ENCODE data around the gene HHATL.

Gene HHATL

DNA sequence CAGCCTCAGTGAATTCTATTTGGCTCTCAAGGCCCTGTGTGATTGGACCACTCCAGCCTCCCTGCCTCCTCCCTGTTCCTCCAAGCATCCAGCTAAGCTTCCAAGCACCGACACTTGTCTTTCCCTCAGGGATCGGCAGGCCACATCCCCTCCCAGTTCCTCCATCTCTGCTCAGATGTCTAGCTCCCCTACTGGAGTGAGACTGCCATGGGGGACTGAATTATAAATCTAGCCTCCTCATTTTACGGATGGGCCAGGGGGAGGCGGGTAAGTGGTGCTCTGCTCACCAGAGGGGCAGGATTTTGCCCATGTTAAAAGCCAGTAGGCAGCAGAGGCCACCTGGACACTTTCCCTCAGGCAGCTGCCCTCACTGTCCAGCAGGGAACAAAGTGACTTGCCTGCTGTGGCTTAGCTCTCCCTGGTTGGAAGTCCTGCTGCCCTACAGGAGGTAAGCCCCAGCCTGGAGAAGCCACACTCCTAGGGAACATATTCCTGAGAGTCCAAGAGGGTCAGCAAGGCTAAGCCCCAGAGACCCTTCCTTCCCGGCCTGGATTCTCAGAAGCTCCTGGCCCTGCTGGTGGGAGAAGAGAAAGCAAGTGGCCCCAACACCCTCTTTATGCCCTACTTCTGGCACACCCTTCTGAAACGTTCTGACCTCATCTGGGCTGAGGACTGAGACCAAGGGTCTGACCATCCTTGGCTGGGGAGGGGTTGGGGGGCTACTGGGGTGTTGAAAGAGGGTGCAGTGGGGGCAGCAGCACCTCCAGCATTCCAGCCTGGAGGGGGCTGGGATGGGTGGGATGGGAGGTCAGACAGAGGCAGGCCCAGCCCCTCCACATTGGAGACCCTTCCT lies 9.1 kb upstream of the HHATL start:
- no peak for DNase-seq

DNA sequence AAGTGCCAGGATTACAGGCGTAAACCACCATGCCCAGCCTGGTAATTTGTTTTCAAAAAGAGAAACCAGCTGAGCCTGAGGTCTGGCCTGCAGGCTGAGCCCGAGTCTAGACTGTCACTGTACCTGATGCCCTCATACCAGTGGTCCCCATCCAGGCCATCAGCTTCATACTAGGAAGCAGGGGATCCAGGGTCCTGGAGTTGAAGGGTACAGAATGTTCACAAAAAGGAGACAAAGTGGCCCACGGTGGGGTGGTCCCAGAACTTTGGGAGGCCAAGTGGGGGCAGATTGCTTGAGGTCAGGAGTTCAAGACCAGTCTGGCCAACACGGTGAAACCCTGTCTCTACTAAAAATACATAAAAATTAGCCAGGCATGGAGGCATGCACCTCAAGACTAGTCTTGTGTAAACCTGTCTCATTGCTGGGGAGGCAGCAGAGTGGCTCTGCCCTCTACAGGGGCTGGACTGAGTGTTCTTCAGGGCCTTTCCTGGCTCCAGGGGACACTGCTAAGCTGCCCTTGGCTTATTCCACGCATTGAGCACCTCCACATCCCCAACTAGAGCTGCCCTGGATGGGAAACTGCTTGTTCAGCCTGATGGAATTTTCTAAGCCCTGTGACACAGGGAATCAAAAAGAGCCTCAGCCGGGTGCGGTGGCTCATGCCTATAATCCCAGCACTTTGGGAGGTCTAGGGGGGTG lies 7.9 kb upstream of the HHATL start:
- no peak for DNase-seq

DNA sequence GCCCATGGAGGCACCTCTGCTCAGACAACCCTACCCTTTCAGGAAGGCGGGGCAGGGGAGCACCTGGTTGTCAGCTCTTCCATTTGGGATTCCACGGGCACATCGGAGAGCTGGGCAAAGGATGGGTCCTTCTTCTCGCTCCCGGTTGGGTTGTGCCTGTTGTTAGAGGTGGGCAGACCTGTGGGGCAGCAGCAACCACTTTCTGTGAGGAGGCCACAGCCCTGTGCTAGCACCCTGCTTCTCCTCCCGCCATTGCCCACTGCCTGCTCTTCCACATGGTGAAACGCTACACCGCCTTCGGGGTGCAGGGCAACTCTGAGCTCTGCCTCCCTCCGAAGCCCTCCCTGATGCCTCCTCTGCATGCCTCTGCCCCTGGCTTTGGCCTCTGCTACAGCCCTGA lies 7.0 kb upstream of the HHATL start:
- no peak for DNase-seq

DNA sequence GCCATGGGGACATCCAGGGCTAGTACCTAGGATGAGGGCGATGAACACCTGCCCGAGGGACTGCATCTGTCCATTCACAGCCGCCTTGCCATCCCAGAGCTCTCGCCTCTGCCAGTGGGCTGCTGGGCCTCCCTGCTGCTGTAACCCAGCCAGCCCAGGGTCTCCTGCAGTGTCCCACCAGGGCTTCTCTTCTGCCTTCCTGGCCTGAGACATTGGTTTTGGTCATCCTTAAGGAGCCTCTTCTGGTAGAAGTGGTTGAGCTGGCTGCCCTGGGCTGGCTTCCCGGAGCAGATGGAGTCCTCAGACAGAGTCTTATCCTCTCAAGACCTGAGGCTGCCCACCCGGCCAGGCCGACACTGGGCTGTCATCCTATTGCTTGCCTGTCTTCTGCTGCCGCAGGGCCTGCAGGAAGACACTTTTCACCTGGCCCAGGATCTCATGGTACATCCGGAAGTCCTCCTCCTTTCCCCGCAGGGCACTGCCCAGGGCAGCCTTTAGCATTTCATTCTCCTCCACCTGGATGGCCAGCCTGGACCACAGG lies 6.1 kb upstream of the HHATL start:
- no peak for DNase-seq

DNA sequence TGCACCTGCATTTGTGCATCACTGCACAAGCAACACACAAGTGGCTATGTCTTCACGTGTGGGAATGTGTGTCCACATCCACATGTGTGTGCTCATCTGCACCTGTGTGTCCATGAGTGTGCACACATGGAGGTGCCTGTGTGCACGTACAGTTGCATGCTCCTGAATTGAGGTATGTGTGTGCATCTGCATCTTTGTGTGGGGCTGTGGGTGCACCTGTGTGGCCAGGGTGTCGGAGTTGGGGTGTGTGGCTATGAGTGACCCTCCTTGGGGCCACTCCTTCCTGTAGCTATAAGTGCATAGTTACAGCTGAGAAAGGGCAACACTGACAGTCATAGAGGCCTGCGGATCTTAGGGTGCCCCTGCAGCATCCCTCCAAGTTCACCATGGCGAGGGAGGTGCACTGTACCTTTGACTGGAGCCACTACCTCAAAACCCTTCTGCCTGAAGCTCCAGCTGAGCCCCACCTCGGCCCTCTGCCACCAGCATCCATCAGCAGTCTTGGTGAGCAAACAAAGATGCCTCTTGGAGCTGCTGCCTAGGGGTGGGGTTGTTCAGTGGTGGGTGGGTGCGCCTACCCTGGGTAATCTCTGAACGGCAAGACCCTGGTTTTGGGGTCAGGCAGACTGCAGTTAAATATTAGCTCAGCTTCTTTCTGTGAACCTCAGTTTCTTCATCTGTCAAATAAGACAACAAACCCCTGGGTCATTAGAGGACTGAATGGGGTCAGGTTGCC lies 5.2 kb upstream of the HHATL start:
- DNase-seq = no peak

DNA sequence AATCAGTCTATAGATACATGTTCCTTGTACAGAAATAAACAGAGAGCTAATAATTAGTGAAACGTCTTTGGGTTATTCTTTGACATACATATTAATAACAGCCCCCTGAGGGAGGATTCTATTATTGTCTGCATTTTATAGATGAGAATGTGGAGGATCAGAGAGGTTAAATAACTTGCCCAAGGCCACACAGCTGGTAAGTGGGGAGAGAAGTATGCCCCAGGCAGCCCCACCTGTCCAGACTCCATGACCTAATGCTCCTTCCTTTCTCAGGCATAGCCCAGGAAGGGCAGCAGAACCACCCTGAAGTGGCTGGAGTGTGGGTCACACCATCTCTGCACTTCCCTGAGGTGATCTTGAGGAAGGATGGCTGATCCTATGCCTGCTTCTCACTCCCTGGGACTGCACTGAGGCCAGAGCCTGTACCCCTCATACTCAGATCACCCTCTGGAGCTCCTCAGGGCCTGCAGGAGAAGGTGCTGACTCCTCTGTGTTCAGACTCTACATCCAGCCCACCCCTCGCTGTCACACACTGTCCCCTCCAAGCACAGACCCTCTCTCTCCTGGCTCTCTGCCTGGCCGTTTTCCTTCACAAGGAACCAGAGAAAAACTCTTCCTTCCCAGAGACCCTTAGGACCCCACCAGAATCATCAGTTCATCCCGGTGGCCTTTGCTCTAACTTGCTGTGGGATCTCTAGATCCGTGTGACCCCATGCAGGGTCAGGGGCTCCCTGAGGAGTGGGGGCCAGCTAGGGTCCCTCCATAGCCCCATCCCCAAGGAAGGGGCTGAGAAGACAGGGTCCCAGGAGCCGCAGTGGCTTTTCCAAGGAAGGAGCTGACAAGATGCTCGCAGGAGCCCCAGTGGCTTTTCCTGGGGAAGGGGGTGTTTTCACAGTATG lies 4.4 kb upstream of the HHATL start:
- DNase-seq = no peak

DNA sequence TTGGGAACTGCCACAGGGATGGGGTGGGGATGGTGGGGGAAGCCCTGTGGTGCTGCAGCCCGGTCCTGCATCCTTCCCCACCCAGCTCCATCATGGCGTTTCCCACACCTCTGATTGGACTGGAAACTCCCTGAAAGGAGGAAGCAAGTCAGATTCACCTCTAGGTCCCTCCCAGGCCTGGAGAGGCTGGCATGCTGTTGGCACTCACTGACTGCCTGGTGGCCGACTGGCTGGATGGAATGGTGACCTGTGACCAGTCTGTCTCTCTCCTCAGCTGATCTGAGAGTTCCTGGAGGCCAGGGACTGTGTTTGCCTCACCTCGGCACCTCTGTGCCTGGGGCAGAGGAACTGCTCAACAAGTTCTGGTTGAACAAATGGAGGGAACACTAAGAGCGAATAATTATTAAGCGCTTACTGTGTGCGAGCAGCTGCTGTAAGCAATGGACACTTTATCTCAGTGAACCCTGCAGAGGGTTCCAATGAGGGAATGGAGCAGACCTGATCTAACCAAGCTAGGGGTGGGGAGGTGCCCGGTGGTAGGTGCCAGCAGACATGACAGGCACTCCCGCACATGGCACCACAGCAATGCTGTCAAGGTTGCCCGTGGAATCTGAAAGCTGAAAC lies 3.5 kb upstream of the HHATL start:
- no peak for DNase-seq

DNA sequence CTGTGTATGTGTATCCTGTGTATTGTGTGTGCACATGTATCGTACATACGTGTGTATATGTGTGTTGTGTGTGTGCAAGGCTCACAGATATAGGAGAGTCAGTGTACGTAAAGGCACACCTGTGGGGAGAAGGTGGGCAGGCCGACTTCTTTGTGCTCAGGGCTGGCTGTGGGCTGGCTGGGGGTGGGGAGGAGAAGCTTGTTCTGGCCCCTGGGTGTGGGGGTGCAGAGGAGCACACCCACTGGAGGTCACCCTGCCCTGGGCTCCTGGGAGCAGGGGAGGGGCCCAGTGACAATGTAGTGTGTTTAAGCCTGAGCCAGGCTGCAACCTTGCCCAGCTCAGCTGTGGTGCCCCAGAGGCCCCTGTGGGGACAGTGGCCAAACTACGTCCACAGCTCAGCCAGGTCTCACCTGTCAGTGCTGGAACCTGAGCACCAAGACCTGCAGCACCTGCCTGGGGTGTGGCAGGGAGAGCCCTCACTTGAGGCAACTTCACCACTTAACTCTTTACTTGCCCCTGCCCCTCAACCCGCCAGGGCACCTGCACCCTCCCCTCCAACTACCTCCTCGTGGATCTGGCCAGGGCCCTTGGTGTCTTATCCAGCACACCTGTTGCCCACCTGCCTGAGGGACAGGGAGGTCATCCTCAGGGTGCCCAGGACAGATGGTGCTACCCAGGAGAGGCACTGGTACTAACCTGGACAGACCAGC lies 2.6 kb upstream of the HHATL start:
- no peak for DNase-seq

DNA sequence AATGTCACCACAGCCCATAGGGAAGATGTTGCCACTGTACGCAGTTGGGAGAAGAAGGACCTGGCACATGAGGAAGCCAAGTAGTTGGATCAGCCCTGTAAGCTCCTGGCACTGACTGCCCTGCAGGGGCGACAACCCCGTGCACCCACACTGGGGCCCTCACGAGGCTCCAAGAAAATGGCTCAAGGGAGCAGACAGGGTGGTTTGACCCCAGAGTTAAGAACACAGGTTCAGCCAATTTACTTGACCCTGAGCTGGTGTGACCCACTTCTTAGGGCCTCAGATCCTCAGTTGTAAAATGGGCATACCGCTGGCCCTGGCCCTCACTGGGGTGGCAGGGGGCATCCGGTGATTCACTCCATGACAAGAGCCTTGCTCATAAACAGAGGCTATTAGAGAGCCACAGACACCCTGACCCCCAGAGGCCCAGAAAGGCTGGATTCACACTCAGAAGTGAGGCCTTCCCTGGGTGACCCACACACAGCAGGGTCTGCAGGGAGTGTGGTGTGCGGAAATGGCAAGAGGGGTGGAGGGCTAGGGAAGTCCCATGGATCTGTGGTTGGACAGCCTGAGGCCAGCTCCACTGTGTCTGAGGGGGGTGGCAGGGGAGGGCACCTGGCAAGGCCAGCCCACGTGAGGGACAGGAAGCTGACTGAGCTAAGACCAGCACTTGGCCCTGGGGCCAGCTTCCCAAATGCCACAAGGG lies 1.7 kb upstream of the HHATL start:
- no peak for DNase-seq

DNA sequence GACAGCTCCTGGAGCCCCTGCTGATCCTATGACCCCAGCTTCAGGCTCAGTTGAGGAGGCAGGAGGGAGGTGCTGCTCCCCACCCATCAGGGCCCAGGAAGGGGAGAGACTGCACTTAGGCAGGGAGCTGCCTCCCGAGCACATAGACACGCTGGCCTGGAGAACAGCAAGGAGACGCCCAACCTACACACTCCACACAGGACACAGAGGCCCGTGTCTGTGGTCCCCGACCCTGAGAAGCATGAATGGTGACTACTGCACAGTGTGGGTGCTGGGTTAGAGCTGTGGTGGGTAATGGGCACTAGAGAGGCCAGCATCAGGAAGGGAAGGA lies 1.1 kb upstream of the HHATL start:
- DNase-seq = no peak

DNA sequence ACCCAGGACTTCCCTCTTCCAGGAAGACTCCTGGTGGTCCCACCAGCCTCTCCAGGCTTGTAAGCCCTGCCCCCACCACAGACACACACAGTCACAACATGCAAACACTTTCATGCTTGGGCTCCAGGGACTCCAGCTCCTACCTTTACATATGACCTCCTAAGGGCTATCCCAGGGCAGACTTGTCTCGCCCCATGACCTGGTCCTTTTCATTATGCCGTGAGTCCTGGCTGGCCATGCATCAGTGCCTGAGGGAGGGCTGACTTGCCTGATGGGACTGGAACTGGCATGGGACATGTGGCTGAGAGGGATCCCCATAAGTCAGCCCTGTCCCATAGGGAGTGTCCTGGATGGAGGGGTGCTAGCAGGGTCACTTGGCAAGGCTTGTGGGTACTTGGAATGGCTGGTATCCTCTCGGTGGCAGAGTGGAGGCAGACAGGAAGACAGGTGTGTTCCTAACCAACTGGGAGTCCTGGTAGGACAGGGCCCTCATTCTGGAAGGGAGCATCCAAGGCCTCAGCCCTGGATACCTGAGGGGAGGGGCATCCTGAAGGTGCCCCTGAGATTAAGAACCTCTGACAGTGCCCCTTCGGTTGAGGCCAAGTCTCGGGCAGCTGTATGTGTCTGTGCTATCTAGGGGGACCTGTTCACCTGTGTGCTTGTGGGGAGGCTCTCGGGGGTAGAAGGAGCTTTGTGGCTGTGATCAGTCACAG lies 540 bp upstream of the HHATL start:
- no peak for DNase-seq

DNA sequence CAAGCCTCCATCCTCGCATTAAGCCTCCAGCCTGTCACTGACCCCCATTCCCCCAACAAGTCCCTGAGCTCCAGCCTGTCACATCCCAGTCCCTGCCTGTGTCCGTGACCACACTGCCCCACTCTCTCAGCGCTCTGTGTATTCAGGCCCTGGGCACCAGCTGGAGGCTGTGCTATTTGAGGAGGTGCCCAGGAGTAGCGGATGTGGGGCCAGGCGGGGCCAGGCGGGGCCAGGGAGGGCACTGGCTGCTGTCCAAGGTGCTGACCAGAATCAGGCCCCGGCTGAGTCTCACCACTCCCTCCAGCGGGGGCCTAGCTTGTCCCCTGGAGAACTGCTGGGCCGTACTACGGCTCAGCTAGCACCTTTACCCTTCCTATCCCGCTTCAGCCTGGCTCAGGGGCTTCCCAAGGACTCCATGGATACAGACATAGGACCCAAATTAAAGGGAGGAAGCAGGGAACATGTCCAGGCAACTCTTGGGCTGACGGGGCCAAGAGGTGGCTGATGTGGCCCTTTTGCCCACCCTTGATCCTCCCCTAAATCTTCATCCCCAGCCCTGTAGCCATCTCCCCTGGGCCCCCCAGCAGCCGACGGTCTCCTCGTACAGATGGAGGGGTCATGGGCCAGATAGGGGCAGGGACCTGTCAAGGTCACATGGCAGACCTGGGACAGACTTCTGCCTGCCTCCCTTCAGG lies 1.1 kb downstream of the HHATL start:
- DNase-seq = peak; percentile 58

DNA sequence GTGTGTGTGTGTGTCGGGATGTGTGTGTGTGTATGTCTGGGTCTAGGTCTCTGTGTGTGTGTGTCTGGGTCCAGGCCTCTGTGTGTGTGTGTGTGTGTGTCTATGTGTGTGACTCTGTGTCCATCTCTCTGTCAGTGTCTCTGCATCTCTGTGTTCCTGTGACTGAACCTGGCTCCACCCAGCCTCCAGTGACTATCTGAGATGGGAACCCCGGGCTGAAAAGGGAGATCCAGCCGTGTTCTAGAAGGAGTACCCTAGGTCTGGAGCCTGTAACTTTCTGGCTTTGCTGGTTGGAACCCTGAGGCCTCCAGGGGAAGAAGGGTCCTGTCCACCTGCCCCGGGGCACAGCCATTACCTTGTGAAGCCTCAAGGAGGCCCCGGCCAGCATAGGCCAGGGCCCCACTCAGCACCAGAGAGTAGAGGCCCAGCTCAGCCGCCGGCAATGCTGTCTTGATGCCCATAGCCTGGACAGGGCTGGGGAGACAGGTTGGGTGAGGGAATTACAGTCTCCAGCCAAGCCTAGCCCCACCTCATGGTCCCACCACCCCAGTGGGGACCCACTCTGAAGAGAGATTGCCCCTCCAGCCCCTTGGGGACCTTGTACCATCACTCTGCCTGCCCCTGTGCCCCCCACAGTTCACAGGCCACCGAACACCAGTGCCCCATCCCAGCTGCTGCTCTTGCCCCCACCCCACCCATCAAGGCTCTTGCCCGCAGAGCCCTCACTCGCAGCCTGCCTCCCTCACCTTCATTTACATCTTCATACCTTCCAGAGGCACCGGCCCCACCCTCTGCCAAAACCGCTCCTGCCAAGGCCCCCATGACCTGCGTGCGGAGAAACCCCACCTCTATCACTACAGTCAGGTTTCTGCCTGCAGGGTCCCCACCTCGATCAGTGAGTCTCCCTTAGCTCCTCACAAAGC lies 2.0 kb downstream of the HHATL start:
- no peak for DNase-seq

DNA sequence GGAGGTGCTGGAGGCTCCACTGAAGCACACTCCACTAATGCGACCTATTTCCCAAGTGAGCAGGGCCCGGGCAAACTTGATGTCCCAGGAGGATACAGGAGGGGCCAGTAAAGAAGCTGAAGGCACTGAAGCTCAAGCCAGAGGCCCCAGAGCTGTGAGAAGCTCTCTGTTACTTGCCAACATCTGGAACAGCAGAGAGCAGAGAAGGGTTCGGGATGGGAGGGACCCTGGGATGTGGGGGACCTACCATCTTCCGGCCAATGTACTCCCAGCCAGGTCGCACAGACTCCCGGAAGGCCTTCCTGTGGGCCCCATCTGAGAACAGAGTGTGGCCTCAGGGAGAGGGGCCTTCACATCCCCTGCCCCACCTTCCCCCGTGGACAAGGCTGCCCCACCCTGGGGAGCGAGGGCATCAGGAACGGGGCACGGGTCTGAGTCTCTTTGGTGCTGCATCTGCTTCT lies 3.1 kb downstream of the HHATL start:
- DNase-seq = no peak

DNA sequence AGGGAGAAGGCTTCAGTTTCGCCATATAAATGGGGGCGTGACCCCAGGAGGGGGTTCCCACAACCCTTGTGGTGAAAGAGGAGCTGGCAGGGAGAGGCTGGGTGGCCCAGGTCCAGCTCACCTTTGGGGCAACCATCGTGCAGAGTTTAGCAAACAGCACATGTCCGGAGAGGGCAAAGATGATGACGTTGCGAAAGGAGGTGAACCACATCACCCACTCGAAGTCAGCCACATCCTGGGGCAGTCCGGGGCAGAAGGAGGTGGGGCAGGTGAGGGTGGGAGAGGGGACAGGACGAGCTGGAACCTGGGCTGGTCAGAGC lies 3.7 kb downstream of the HHATL start:
- DNase-seq = no peak

DNA sequence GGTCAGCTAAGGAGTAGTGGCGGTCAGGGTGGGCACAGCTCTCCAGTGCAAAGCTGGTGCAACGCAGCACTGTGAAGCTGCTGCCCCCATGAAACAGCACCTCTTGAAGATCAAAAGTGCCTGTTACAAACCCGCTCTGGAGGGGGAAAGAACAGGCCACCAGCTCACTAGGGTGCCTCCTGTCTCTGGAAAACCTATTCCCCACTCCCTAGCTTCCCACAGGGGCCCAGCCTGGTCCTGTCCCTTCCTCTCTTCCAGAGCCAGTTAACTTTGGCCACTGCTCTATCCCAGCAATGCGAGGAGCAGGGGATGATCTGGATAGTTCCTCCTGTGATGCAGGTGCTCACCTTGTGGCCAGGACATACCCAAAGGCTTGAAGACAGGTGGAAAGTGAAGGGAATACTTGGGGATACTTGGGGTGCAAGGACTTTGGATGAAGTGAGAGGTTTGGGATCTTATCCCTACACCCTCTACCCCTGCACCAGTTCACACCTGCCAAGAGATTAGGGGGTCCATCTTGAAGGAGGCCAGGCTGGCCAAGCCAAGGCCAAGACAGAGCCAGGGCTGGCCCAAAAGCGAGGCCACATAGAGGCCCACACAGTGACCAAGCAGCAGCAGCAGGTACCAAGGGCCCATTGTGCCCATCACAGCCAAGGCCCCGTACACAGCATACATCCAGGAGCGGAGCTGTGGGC lies 4.2 kb downstream of the HHATL start:
- DNase-seq = no peak

DNA sequence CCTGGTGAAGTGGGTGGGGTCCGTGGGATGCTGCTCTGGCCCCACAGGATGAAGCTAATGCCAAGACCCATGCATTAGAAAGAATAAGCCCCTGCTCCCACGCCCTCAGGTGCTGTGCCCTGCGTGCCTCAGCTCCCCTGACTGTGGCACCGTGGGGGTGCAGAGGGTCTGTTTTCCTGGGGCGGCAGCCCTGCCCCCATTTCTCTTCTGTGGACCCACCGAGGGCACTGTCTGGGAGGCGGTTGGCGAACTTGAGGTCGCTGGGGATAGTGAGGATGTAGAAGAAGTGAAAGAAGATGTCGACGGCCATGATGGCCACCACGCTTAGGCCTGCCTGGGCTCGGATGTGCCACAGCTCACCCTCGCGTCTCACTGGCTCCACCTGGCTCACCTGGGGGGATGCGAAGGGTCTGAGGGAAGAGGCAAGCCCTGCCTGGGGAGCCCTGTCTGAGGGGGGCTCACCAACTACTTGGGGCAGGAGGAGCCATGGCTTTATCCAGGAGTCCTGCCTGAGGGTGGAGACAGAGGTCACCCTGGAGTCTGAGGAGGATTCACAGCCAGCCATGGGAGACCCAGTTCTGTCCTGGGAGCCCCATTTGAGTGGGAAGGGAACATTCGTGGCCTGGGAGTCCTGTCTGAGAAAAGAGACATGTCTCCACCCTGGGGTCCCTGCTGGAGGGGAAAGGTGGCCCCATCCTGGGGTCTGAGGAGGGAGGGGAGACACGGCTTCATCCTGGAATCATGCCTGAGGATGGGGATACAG lies 5.1 kb downstream of the HHATL start:
- no peak for DNase-seq
